Ramos (cell line): ENCODE measurements around the gene TMEM150C.

Experiments used
- in situ Hi-C: fragments of 300-500 bp; cut with MboI; formaldehyde crosslinking; loops from one replicate; pipeline ENCODE4 v1.14.3; 2022; ENCODE audit warnings: low sequenced_read_pairs; ENCODE audit not compliant: unreplicated experiment

Gene TMEM150C

GRCh38 chr4:82436130-82436529, 125.7 kb downstream of the TMEM150C start:
- in situ Hi-C loops = no loop called here

- in situ Hi-C loops = no loop called here
These were observed 126.8 kb downstream of the TMEM150C start for GRCh38 chr4:82434949-82435348.

GRCh38 chr4:82433791-82434190, 128.0 kb downstream of the TMEM150C start:
- in situ Hi-C loops = no loop called here
